GM12878 (cell line): ENCODE results near the gene TMEM132D. TPM values are rescaled to one million over a fixed set of nuclear protein-coding genes. Genes with fewer than 3 reads are reported as not detected.

ENCODE experiments used
- ATAC-seq: fragments of 200-7000 bp; cut with Tn5 transposase; 3 replicates; pipeline ENCODE4 v1.9.1; 2020; ENCODE audit warnings: mild to moderate bottlenecking, moderate library complexity
- BruUV-seq: library from RNA; stranded (reverse); fragments of 400-500 nt; replicated peaks from 2 replicates; lab custom pipeline; 2021; lab: Mats Ljungman, UMichigan
- CTCF ChIA-PET: fragments of 300-600 bp; sonication (Branson Sonifier 250); formaldehyde crosslinking; extraction: SDS; loops from one replicate; lab custom pipeline; 2021; ENCODE audit warnings: inconsistent platforms; lab: Yijun Ruan, JAX
- POLR2A ChIA-PET: fragments of 350-600 bp; formaldehyde crosslinking; extraction: SDS; loops from one replicate; lab custom pipeline; 2021; ENCODE audit warnings: inconsistent platforms; lab: Charles Lee
- RAD21 ChIA-PET: fragments of 300-600 bp; sonication (Branson Sonifier 250); formaldehyde crosslinking; loops from one replicate; lab custom pipeline; 2023; ENCODE audit warnings: antibody characterized with exemption; ENCODE audit not compliant: unreplicated experiment; lab: Charles Lee
- SMC1A ChIA-PET: fragments of 300-600 bp; sonication (Branson Sonifier 250); formaldehyde crosslinking; loops from one replicate; lab custom pipeline; 2023; ENCODE audit not compliant: unreplicated experiment, uncharacterized antibody; lab: Charles Lee
- DNase-seq: peaks from one replicate; pipeline ENCODE4 v3.0.0-alpha.2; 2011; ENCODE audit warnings: low read depth, low spot score
- FAIRE-seq: peaks from 3 replicates; lab custom pipeline; 2011; peaks lifted over from hg19 to GRCh38; lab: Jason Lieb, UNC
- H2AFZ ChIP-seq: 2 replicates; pipeline ENCODE4 v1.6.0; 2011; ENCODE audit warnings: low read depth, low read length, control low read depth; ENCODE audit not compliant: control insufficient read depth
- H3K27ac ChIP-seq: 2 replicates; pipeline ENCODE4 v1.5.1; 2011; ENCODE audit warnings: control low read depth; ENCODE audit not compliant: control insufficient read depth, insufficient read depth
- H3K27me3 ChIP-seq, 2 experiments: replicated peaks in 1 of 2; 2 replicates each; pipeline versions ENCODE4 v1.6.0 to v1.6.1; 2011; ENCODE audit warnings: low read length in 1 of 2; ENCODE audit not compliant: control insufficient read depth in 2 of 2, insufficient read depth in 2 of 2
- H3K36me3 ChIP-seq, 2 experiments: 2 replicates each; pipeline ENCODE4 v1.5.1; 2011; ENCODE audit warnings: low read length in 1 of 2; ENCODE audit not compliant: control insufficient read depth in 2 of 2, insufficient read depth in 2 of 2
- H3K4me1 ChIP-seq: 2 replicates; pipeline ENCODE4 v1.6.1; 2011; ENCODE audit warnings: mild to moderate bottlenecking, low read length, moderate library complexity, mixed read lengths; ENCODE audit not compliant: control insufficient read depth, insufficient read depth
- H3K4me2 ChIP-seq: 2 replicates; pipeline ENCODE4 v1.6.0; 2011; ENCODE audit warnings: control low read depth; ENCODE audit not compliant: control insufficient read depth, insufficient read depth
- H3K4me3 ChIP-seq: fragments of 200-600 bp; sonication (generic); 2 replicates; pipeline ENCODE4 v1.5.1; 2016
- H3K79me2 ChIP-seq: 2 replicates; pipeline ENCODE4 v1.6.0; 2011; ENCODE audit warnings: low read length; ENCODE audit not compliant: control insufficient read depth, insufficient read depth
- H3K9ac ChIP-seq: 2 replicates; pipeline ENCODE4 v1.8.0; 2011; ENCODE audit warnings: low read length, control low read depth, mixed read lengths; ENCODE audit not compliant: control insufficient read depth, insufficient read depth
- H3K9me3 ChIP-seq: replicated peaks from 3 replicates; pipeline ENCODE4 v1.5.1; 2011; ENCODE audit warnings: mild to moderate bottlenecking, low read length; ENCODE audit not compliant: control insufficient read depth, insufficient read depth
- H4K20me1 ChIP-seq: 2 replicates; pipeline ENCODE4 v1.6.0; 2011; ENCODE audit not compliant: control insufficient read depth, insufficient read depth
- BMI1 ChIP-seq: fragments of 450-650 bp; IDR thresholded peaks from 2 replicates; pipeline ENCODE4 v1.6.1; 2016; ENCODE audit warnings: mild to moderate bottlenecking, moderate library complexity, borderline replicate concordance
- IKZF2 ChIP-seq, 2 experiments: fragments of 450-650 bp; IDR thresholded peaks; 2 replicates each; pipeline ENCODE4 v1.6.1; 2017; ENCODE audit warnings: mild to moderate bottlenecking in 2 of 2, moderate library complexity in 2 of 2
- KAT2A ChIP-seq: conservative IDR thresholded peaks from 2 replicates; pipeline ENCODE4 v1.6.1; 2011; ENCODE audit warnings: low read depth, low read length; ENCODE audit not compliant: control insufficient read depth
- MEF2B ChIP-seq: fragments of 450-650 bp; IDR thresholded peaks from 2 replicates; pipeline ENCODE4 v1.6.1; 2018; ENCODE audit warnings: mild to moderate bottlenecking, moderate library complexity; ENCODE audit not compliant: partially characterized antibody, poor library complexity, severe bottlenecking
- MXI1 ChIP-seq: fragments of 150-350 bp; IDR thresholded peaks from 2 replicates; pipeline ENCODE4 v1.6.1; 2011; ENCODE audit warnings: low read depth, mild to moderate bottlenecking, inconsistent platforms, low read length, improper control_type of control experiment
- NR2C1 ChIP-seq: fragments of 450-650 bp; IDR thresholded peaks from 2 replicates; pipeline ENCODE4 v1.6.1; 2017; ENCODE audit warnings: antibody characterized with exemption, mild to moderate bottlenecking, moderate library complexity
- POU2F2 ChIP-seq: IDR thresholded peaks from 3 replicates; pipeline ENCODE4 v1.6.1; 2011; ENCODE audit warnings: low read depth, mild to moderate bottlenecking, low read length, borderline replicate concordance
- SMC3 ChIP-seq: IDR thresholded peaks from 2 replicates; pipeline ENCODE4 v1.6.1; 2011; ENCODE audit warnings: low read length, improper control_type of control experiment, borderline replicate concordance
- SUZ12 ChIP-seq: fragments of 200-600 bp; sonication (generic); IDR thresholded peaks from one replicate; pipeline ENCODE4 v1.6.1; 2018; ENCODE audit warnings: antibody characterized with exemption, mild to moderate bottlenecking; ENCODE audit not compliant: unreplicated experiment
- ZNF217 ChIP-seq: fragments of 450-650 bp; IDR thresholded peaks from 2 replicates; pipeline ENCODE4 v1.6.1; 2017; ENCODE audit warnings: antibody characterized with exemption, mild to moderate bottlenecking
- WGBS: methylation state at CpG from one replicate; pipeline ENCODE4 v1.1.6; 2016; ENCODE audit warnings: low lambda C conversion rate; ENCODE audit not compliant: insufficient replicate concordance, insufficient coverage; ENCODE audit errors: missing lambda C conversion rate; 5-methylcytosine and 5-hydroxymethylcytosine counted together
- in situ Hi-C: fragments of 300-500 bp; cut with MboI; formaldehyde crosslinking; loops from 9 replicates; pipeline ENCODE4 v1.14.3; 2018; ENCODE audit warnings: mixed read lengths
- intact Hi-C: fragments of 100-400 bp; cut with micrococcal nuclease; formaldehyde crosslinking; loops from one replicate; pipeline ENCODE4 v1.14.2; 2022; ENCODE audit not compliant: unreplicated experiment
- polyA plus RNA-seq, 11 experiments: library from polyadenylated mRNA; depleted of rRNA in 4 of 11; unstranded in 6 of 11; stranded (reverse) in 5 of 11; fragments of >200 nt; fragmentation: Nextera tagmentation in 4 of 11; fragmentation: Illumina TruSeq in 1 of 11; extraction: Ambion mirVana in 4 of 11; extraction: Trizol in 1 of 11; gene quantifications; 1 replicate in 1 of 11; 2 replicates in 10 of 11; pipeline versions ENCODE4 v1.2.1 to v1.2.3, GENCODE V29; 2011 to 2016; ENCODE audit warnings: inconsistent platforms in 2 of 11, missing spikeins in 2 of 11, low read depth in 1 of 11
- total RNA-seq, 4 experiments: library from RNA; depleted of rRNA in 3 of 4; stranded (reverse); fragments of >200 nt in 3 of 4; fragmentation: Illumina TruSeq in 1 of 4; extraction: Trizol in 1 of 4; gene quantifications; 2 replicates each; pipeline versions ENCODE4 v1.2.1 to v1.2.3, GENCODE V29; 2013 to 2021
- TF ChIP-seq, protein P1 (sequence below): IDR thresholded peaks from 2 replicates; pipeline ENCODE4 v1.6.1; 2012; ENCODE audit warnings: low read depth, low read length, improper control_type of control experiment
- TF ChIP-seq, protein P2 (sequence below): IDR thresholded peaks from 2 replicates; pipeline ENCODE4 v1.6.1; 2011; ENCODE audit warnings: borderline replicate concordance, low read depth, mild to moderate bottlenecking, moderate library complexity, low read length; ENCODE audit not compliant: insufficient read depth, poor library complexity, severe bottlenecking
- TF ChIP-seq, protein P3 (sequence below): IDR thresholded peaks from 2 replicates; pipeline ENCODE4 v1.6.1; 2011; ENCODE audit warnings: borderline replicate concordance, low read depth, mild to moderate bottlenecking, moderate library complexity, mixed read lengths, low read length; ENCODE audit not compliant: insufficient read depth; ENCODE audit errors: extremely low read length
- TF ChIP-seq, protein P4 (sequence below): fragments of 450-650 bp; IDR thresholded peaks from 2 replicates; pipeline ENCODE4 v1.6.1; 2016; ENCODE audit warnings: mild to moderate bottlenecking

The TMEM132D gene
- total and polyA plus RNA-seq, 10 of the 15 experiments (the other 5 are each of a cell fraction or from before 2014, with no cell fraction given), result under 0.01 to 0.12 (median 0.02) TPM; not detected in 3

GRCh38 chr12:129532707-129533499, 370.9 kb downstream of the TMEM132D start (continued):
- TF ChIP-seq, protein P1, sequence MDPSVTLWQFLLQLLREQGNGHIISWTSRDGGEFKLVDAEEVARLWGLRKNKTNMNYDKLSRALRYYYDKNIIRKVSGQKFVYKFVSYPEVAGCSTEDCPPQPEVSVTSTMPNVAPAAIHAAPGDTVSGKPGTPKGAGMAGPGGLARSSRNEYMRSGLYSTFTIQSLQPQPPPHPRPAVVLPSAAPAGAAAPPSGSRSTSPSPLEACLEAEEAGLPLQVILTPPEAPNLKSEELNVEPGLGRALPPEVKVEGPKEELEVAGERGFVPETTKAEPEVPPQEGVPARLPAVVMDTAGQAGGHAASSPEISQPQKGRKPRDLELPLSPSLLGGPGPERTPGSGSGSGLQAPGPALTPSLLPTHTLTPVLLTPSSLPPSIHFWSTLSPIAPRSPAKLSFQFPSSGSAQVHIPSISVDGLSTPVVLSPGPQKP, result no peak
- TF ChIP-seq, protein P2, sequence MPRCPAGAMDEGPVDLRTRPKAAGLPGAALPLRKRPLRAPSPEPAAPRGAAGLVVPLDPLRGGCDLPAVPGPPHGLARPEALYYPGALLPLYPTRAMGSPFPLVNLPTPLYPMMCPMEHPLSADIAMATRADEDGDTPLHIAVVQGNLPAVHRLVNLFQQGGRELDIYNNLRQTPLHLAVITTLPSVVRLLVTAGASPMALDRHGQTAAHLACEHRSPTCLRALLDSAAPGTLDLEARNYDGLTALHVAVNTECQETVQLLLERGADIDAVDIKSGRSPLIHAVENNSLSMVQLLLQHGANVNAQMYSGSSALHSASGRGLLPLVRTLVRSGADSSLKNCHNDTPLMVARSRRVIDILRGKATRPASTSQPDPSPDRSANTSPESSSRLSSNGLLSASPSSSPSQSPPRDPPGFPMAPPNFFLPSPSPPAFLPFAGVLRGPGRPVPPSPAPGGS, result no peak
- no peak for TF ChIP-seq IKZF2 (IDR thresholded peaks at IDR 0.05)

- in situ Hi-C loops, result no loop called here
- DNase-seq, result no peak
- Histone ChIP-seq H3K4me3 (no peak overlapping the region), H3K27ac (no peak overlapping the region), H3K79me2 (no peaks in the 10 kb centered on the region), H3K9me3 (no peaks in the 10 kb centered on the region), H3K9ac (no peak overlapping the region), H2AFZ (no peak overlapping the region), H3K27me3 (no peaks in the 10 kb centered on the region), H3K4me1 (no peaks in the 10 kb centered on the region), H3K36me3 (no peaks in the 10 kb centered on the region), H3K4me2 (no peak overlapping the region), H4K20me1 (no peaks in the 10 kb centered on the region)
- intact Hi-C loops, result no loop called here
- CTCF ChIA-PET, result no interaction called here
- WGBS, result 23% methylated on average over 7 of the region's 7 CpGs
- no TSS peak for BruUV-seq
- no peak for FAIRE-seq
- POLR2A ChIA-PET, result no interaction called here
- SMC1A ChIA-PET, result no interaction called here
- RAD21 ChIA-PET, result no interaction called here
- ATAC-seq, result no peak
- TF ChIP-seq, protein P3, sequence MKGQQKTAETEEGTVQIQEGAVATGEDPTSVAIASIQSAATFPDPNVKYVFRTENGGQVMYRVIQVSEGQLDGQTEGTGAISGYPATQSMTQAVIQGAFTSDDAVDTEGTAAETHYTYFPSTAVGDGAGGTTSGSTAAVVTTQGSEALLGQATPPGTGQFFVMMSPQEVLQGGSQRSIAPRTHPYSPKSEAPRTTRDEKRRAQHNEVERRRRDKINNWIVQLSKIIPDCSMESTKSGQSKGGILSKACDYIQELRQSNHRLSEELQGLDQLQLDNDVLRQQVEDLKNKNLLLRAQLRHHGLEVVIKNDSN, result no peak
- TF ChIP-seq MXI1 (no peak), BMI1 (no peak), SUZ12 (no peak), NR2C1 (no peak), ZNF217 (no peak), SMC3 (no peak), POU2F2 (no peak), KAT2A (no peak), MEF2B (no peak)
- TF ChIP-seq, protein P4, sequence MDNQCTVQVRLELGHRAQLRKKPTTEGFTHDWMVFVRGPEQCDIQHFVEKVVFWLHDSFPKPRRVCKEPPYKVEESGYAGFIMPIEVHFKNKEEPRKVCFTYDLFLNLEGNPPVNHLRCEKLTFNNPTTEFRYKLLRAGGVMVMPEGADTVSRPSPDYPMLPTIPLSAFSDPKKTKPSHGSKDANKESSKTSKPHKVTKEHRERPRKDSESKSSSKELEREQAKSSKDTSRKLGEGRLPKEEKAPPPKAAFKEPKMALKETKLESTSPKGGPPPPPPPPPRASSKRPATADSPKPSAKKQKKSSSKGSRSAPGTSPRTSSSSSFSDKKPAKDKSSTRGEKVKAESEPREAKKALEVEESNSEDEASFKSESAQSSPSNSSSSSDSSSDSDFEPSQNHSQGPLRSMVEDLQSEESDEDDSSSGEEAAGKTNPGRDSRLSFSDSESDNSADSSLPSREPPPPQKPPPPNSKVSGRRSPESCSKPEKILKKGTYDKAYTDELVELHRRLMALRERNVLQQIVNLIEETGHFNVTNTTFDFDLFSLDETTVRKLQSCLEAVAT, result no peak
Observed at GRCh38 chr12:129532082-129532481, 371.7 kb downstream of the TMEM132D start.
